ENCODE results near the gene CBLC.

DNA sequence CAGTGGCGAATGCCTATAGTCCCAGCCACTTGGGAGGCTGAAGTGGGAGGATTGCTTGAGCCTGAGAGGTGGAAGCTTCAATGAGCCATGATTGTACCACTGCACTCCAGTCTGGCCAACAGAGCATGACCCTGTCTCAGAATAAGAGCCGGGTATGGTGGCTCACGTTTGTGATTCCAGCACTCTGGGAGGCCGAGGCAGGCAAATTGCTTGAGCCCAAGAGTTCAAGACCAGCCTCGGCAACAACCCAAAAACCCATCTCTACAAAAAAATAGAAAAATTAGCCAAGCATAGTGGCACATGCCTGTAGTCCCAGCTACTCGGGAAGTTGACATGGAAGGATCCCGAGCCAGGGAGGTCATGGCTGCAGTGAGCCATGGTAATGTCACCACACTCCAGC is 63.1 kb downstream of the CBLC start:
- TF ChIP-seq EP300 (conservative IDR thresholded peaks at IDR 0.05; ENCODE audit: poor library complexity, severe bottlenecking) (no peak), CTCF (IDR thresholded peaks at IDR 0.05; ENCODE audit: poor library complexity, severe bottlenecking) (no peak), EZH2 (IDR thresholded peaks at IDR 0.05; ENCODE audit: borderline replicate concordance, insufficient read depth, low read length, poor library complexity, severe bottlenecking) (no peak), RAD21 (conservative IDR thresholded peaks at IDR 0.05) (no peak), MXI1 (conservative IDR thresholded peaks at IDR 0.05; ENCODE audit: poor library complexity, severe bottlenecking) (no peak), POLR2AphosphoS5 (IDR thresholded peaks at IDR 0.05) (no peak)
- TF ChIP-seq, protein P1, sequence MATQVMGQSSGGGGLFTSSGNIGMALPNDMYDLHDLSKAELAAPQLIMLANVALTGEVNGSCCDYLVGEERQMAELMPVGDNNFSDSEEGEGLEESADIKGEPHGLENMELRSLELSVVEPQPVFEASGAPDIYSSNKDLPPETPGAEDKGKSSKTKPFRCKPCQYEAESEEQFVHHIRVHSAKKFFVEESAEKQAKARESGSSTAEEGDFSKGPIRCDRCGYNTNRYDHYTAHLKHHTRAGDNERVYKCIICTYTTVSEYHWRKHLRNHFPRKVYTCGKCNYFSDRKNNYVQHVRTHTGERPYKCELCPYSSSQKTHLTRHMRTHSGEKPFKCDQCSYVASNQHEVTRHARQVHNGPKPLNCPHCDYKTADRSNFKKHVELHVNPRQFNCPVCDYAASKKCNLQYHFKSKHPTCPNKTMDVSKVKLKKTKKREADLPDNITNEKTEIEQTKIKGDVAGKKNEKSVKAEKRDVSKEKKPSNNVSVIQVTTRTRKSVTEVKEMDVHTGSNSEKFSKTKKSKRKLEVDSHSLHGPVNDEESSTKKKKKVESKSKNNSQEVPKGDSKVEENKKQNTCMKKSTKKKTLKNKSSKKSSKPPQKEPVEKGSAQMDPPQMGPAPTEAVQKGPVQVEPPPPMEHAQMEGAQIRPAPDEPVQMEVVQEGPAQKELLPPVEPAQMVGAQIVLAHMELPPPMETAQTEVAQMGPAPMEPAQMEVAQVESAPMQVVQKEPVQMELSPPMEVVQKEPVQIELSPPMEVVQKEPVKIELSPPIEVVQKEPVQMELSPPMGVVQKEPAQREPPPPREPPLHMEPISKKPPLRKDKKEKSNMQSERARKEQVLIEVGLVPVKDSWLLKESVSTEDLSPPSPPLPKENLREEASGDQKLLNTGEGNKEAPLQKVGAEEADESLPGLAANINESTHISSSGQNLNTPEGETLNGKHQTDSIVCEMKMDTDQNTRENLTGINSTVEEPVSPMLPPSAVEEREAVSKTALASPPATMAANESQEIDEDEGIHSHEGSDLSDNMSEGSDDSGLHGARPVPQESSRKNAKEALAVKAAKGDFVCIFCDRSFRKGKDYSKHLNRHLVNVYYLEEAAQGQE (IDR thresholded peaks at IDR 0.05; ENCODE audit: borderline replicate concordance), result no peak

Measured in neural cell (in vitro differentiated cells).